ENCODE data around the gene CLBA1.

CLBA1 gene

DNA sequence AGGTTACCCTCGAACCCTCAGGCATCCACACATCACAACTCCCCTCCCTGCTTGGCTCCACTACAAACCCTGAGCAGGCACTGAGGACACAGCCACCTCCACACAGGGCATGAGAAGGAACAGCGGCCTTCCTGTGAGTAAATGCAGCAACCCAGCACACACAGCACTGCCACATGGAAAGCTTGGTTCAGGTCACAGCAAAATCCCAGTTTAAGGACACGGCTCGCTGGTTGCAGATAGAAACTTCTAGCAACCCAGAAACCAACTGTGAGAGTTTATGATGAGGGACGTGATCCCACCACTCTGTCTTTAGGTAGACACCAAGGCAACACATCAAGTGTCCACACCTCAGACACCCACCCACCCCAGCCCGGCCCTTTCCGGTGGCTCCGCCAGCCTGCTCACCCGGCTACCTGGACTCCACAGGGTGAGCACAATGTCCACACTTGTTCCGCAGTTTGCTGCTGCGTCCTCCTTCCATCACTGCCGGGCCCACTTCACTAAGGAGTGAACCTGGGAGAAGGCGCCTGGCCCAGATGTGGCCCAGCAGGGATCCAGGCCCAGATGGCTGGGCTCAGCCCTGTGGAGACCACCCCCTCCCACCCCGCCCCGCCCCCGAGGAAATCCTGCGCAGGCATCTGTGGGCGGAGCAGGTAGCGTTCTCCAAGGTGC lies 22.1 kb downstream of the CLBA1 start:
- no peak for DNase-seq

GRCh38 chr14:105010106-105010505 lies 24.5 kb downstream of the CLBA1 start:
- no peak for DNase-seq

GRCh38 chr14:105010891-105011291 lies 25.3 kb downstream of the CLBA1 start:
- no peak for DNase-seq

- DNase-seq: no peak
Measured at GRCh38 chr14:105011312-105011990, 25.9 kb downstream of the CLBA1 start.

DNA sequence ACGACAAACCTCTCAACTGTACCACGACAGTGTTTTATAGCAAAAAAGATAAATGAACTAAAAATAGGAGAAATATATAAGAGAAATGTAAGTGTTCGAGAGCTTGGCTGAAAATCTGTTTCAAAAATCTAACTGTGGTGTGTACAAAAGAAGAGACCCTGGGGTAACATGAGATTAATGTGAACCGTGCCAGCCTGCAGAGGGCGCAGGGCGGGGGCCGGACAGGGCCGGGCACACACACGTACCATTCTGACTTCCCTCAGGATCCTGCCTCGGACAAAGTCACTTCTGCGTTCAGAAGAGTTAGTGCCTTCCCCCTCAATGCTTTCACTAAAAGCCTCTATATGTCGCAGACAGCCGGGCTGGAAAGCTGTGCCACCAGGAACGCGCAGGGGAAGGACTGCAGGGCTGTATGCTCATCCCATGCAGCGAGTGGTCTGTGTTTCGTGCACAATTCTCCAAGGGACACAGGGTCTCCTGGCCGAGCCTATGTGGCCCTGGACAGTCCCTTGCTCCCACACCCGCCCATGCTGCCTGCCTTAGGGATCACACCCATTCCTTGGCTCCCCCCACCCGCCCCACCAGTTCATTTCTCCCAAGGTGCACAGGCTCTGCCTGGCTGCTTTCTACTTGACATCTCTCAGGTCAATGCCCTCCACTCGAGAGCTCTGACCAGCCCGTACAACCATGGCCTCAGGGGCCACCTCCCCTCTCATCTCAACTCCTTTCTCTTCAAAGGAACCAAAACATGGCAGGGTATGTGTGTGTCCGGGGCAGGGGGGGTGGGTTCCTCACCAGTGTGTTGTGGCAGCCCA lies 26.8 kb downstream of the CLBA1 start:
- DNase-seq: no peak

GRCh38 chr14:105013150-105013785 lies 27.7 kb downstream of the CLBA1 start:
- no peak for DNase-seq

GRCh38 chr14:105014032-105014431 lies 28.4 kb downstream of the CLBA1 start:
- no peak for DNase-seq

GRCh38 chr14:105014631-105015030 lies 29.0 kb downstream of the CLBA1 start:
- no peak for DNase-seq

DNA sequence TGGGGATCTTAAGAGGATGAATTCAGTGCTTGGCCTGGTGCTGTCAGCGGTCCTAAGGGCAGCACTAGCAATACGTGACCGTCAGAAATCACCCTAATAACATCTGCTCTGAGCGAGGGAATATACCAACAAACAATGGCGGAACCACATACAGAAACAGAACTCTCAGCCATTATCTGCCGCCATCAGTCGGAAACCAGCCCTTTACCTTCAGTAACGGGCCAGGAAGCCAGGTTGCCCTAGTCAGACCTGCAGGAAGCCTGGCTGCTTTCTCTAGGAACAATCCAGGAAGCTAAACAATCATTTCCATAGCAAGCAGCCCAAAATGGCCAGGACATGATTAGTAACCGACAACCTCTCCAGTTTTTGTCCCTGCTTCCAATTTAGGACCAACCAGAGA lies 29.7 kb downstream of the CLBA1 start:
- no peak for DNase-seq

GRCh38 chr14:105015905-105016304 lies 30.3 kb downstream of the CLBA1 start:
- DNase-seq: no peak

DNA sequence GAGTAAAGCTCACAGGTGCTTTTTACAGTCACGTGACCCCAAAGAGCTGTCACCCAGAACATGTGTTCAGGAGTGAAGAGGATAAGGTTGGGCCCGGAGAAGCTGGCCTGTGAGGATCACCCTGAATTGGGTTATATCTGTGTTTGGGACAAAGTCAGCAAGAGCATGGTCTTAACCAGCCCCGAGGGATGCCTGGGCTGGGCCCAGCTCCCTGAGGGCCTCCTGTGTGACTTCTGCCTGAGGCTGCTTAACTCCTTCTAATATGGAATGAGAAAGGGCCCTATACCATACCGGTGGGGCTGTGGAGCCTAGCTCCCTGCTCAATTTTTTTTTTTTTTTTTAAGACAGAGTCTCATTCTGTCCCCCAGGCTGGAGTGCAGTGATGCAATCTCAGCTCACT lies 32.8 kb downstream of the CLBA1 start:
- DNase-seq: no peak

GRCh38 chr14:105019861-105020814 lies 34.5 kb downstream of the CLBA1 start:
- DNase-seq: peak; percentile 29

DNA sequence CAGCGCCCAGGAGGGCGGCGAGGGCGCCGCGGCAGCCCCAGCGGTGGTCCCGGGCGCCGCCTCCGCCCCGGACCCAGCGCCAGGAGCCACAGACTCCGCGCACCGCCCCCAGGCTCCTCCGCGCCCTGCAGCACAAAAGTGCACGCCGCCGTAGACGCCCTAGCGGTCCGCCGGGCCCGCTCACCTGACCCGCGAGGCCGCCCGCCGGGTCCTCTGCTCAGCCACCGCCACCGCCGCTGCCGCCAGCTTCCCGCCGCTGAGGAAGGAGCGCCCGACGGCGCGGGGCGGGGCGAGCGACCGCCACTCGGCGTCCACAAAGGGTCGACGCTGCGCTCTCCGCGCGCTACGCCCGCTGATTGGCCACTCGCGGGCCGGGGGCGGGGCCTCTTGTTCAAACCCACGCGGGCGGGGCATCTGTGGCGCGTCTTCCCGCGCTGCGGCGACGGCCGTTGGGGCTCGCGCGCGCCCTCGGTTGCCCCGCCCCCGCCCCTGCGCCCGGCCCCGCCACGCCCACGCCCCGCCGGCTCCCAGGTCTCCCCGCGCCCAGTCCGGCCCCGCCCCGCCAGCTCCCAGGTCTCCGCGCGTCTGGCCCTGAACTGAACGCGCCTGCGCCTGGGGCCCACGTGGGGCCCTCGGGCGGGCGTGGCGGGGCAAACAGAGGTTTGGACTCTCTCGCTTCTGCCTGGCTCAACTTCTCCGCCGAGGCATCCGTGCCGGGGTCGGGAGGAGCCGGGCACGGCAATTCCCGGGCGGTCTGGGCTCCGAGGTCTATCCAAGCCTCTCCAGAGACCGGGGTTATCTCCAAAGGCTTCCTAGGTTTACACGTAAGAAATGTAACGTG lies 35.4 kb downstream of the CLBA1 start, which contains the start of gene CDCA4:
Gene CDCA4, minus strand, starts transcription at position 269 of the 841 bp plus-strand sequence. CDS start 9,154 bp downstream, outside the sequence.
- DNase-seq: peak; percentile 97

- DNase-seq: peak; percentile 55
Measured at GRCh38 chr14:105021656-105022275, 36.2 kb downstream of the CLBA1 start.

- no peak for DNase-seq
Measured at GRCh38 chr14:105022276-105022670, 36.7 kb downstream of the CLBA1 start.

- peak; percentile 19 for DNase-seq
Measured at GRCh38 chr14:105023144-105023543, 37.6 kb downstream of the CLBA1 start.

DNA sequence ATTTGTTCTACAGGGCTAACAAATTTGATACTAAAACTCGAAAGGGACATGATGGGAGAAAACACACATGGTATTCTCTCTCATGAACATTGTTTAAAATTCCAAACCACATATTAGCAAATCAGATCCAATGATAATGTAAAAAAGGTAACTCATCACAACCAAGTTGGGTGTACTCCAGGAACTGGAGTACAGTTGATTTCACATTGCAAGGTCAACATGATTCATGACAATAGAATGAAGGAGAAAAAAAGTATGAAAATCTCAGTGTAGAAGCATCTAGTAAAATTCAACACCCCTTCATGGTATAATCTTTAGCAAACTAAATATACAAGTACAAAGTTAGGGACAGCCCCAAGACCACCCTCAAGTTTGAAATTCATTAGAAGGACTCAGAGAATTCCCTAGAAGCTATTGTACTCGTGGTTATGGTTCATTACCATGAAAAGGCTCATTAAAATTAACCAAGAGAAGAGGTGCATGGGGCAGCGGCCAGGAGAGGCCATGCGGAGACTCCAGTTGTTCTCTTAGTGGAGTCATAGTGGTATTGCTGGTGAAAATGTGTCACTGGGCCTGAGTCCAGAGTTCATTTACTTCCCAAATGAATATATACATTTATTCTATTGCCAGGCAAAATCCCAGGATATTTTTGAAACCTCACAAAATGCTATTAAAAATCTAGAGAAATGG lies 38.3 kb downstream of the CLBA1 start:
- peak; percentile 75 for DNase-seq

GRCh38 chr14:105025429-105025828 lies 39.8 kb downstream of the CLBA1 start:
- DNase-seq: no peak

- DNase-seq: peak; percentile 77
Measured at GRCh38 chr14:105026033-105026785, 40.6 kb downstream of the CLBA1 start.

Measured in fibroblast of skin of right quadriceps (primary cell).